Subcutaneous adipose tissue (tissue), 4 donors: ENCODE data around the gene WWOX. TPM values are rescaled to one million over a fixed set of nuclear protein-coding genes. Genes with fewer than 3 reads are reported as not detected.

ENCODE experiments used
- CTCF ChIP-seq: fragments of 450-650 bp; IDR thresholded peaks from one replicate; pipeline ENCODE4 v1.5.1; 2016; ENCODE audit warnings: low read depth, mild to moderate bottlenecking, control low read depth, antibody characterized with exemption, moderate library complexity
- total RNA-seq, 4 donors: library from RNA; depleted of rRNA; stranded (reverse); fragments of >200 nt; gene quantifications; one replicate each; pipeline ENCODE4 v1.1.0, GENCODE V29; 2016

WWOX gene
- total RNA-seq, 4 donors from 2014 or later: 31.4 to 67.8 (median 46.0) TPM

- TF ChIP-seq CTCF: no peak
Measured at GRCh38 chr16:78903843-78904242, 804.4 kb downstream of the WWOX start.

GRCh38 chr16:78906135-78906534 lies 806.7 kb downstream of the WWOX start:
- TF ChIP-seq CTCF: no peak

GRCh38 chr16:78909226-78909625 lies 809.8 kb downstream of the WWOX start:
- no peak for TF ChIP-seq CTCF

- TF ChIP-seq CTCF: no peak
Measured at GRCh38 chr16:78915811-78916345, 816.4 kb downstream of the WWOX start.

- TF ChIP-seq CTCF: no peak
Measured at GRCh38 chr16:78916928-78917545, 817.6 kb downstream of the WWOX start.

GRCh38 chr16:78918805-78919305 lies 819.4 kb downstream of the WWOX start:
- TF ChIP-seq CTCF: no peak

- no peak for TF ChIP-seq CTCF
Measured at GRCh38 chr16:78919852-78920251, 820.4 kb downstream of the WWOX start.
